Gastroesophageal sphincter (tissue), 4 donors: ENCODE data around the gene BATF. TPM values are rescaled to one million over a fixed set of nuclear protein-coding genes. Genes with fewer than 3 reads are reported as not detected.

ENCODE experiments used
- ATAC-seq: fragments of 150-250 bp; one replicate; pipeline ENCODE4 v1.9.1; 2016; ENCODE audit warnings: mild to moderate bottlenecking, moderate library complexity
- H3K27ac ChIP-seq, 4 donors: fragments of 200-600 bp; sonication (generic) in 3 of 4; 1 replicate in 3 of 4; 2 replicates in 1 of 4; pipeline ENCODE4 v1.5.1; 2016 to 2019
- H3K27me3 ChIP-seq: fragments of 200-600 bp; sonication (generic); one replicate; pipeline ENCODE4 v1.5.1; 2019
- H3K36me3 ChIP-seq, 2 donors: fragments of 200-600 bp; sonication (generic); one replicate each; pipeline ENCODE4 v1.5.1; 2019; ENCODE audit warnings: control low read depth in 1 of 2
- H3K4me1 ChIP-seq, 3 donors: fragments of 200-600 bp; sonication (generic); 1 replicate in 2 of 3; 2 replicates in 1 of 3; pipeline ENCODE4 v1.5.1; 2016 to 2019; ENCODE audit warnings: control low read depth in 2 of 3
- H3K4me3 ChIP-seq, 2 donors: fragments of 200-600 bp; sonication (generic); one replicate each; pipeline ENCODE4 v1.5.1; 2019; ENCODE audit warnings: mild to moderate bottlenecking in 1 of 2, moderate library complexity in 1 of 2
- H3K9me3 ChIP-seq, 3 donors: fragments of 200-600 bp; sonication (generic); one replicate each; pipeline ENCODE4 v1.5.1; 2017 to 2019; ENCODE audit warnings: control low read depth in 2 of 3
- CTCF ChIP-seq, 4 experiments: fragments of 200-600 bp in 2 of 4; fragments of 450-650 bp in 2 of 4; sonication (generic) in 1 of 4; IDR thresholded peaks; one replicate each; pipeline ENCODE4 v1.5.1; 2017 to 2019; ENCODE audit warnings: antibody characterized with exemption in 4 of 4, mild to moderate bottlenecking in 2 of 4, moderate library complexity in 2 of 4
- EP300 ChIP-seq: sonication (generic); formaldehyde crosslinking; IDR thresholded peaks from one replicate; pipeline ENCODE4 v1.6.1; 2017; ENCODE audit warnings: antibody characterized with exemption, mild to moderate bottlenecking
- POLR2A ChIP-seq, 2 donors: fragments of 450-650 bp; IDR thresholded peaks; one replicate each; pipeline ENCODE4 v1.6.1; 2017; ENCODE audit warnings: antibody characterized with exemption in 2 of 2, mild to moderate bottlenecking in 2 of 2, moderate library complexity in 1 of 2
- POLR2AphosphoS5 ChIP-seq: sonication (generic); formaldehyde crosslinking; IDR thresholded peaks from one replicate; pipeline ENCODE4 v1.6.1; 2017; ENCODE audit warnings: antibody characterized with exemption
- WGBS, 2 donors: methylation state at CpG; one replicate each; pipeline ENCODE4 v1.1.5; 2018; ENCODE audit warnings: low coverage in 1 of 2; 5-methylcytosine and 5-hydroxymethylcytosine counted together
- total RNA-seq, 4 donors: library from RNA; depleted of rRNA; stranded (reverse); fragments of >200 nt; gene quantifications; one replicate each; pipeline ENCODE4 v1.1.0, GENCODE V29; 2016

The BATF gene
- total RNA-seq, 4 donors from 2014 or later = 2.6 to 16.8 (median 3.2) TPM

DNA sequence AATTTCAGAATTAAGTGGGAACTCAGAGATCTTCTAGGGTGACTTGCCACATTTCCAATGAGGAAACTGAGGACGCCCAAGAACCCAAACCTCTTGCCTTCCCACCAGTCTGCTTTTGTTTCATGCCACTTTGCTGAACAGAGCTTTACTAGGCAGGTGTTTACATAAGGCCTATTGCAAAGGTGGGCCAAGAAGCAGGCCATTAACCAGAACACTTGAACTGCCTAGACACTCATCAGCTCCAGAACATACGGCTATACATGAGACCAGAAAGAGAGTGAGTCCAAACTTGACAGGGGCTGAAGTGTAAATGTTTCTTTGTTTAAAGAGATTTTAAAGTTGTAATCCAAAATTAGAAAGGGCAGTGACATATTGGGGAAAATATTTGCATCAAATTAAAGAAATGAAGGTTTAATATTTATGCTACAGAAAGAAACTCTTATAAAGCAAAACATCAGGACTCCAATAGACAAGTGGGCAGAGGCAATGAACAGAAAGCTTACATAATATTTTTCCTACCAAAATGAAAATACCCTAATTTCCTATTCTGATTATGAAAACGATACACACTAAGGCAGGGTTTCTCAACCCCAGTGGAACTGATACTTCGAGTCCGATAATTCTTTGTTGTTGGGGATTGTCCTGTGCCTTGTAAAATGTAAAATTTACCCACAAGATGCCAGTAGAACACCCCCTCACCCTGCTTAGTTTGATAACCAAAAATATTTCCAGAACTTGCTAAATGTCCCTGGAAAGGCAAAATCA is 11.7 kb downstream of the BATF start:
- ATAC-seq = no peak
- TF ChIP-seq POLR2A (IDR thresholded peaks at IDR 0.05) (no peak), CTCF (IDR thresholded peaks at IDR 0.05) (no peak), POLR2AphosphoS5 (no peak), EP300 (no peak)

GRCh38 chr14:75535164-75535898 is 13.1 kb downstream of the BATF start:
- no peak for ATAC-seq
- Histone ChIP-seq H3K4me3 (no peak overlapping the region), H3K9me3 (no peaks in the 10 kb centered on the region), H3K36me3 (no peaks in the 10 kb centered on the region), H3K27me3 (no peaks in the 10 kb centered on the region), H3K27ac (peak overlapping the region in 1 of 4 donors; percentile 29), H3K4me1 (no peaks in the 10 kb centered on the region)
- WGBS, 2 donors = 67 to 77% methylated on average over 4 to 5 of the region's 5 CpGs
- TF ChIP-seq POLR2A (IDR thresholded peaks at IDR 0.05) (no peak), EP300 (no peak), CTCF (IDR thresholded peaks at IDR 0.05) (no peak), POLR2AphosphoS5 (no peak)

More for the DNA sequence above, 11.7 kb downstream of the BATF start:
- H3K27me3 ChIP-seq = no peaks in the 10 kb centered on the region
- no peaks in the 10 kb centered on the region for H3K4me1 ChIP-seq
- WGBS, 2 donors = 71 to 84% methylated on average over 4 of the region's 5 CpGs
- no peak overlapping the region for H3K27ac ChIP-seq
- H3K4me3 ChIP-seq = no peak overlapping the region
- H3K9me3 ChIP-seq = no peaks in the 10 kb centered on the region
- H3K36me3 ChIP-seq = no peaks in the 10 kb centered on the region

- TF ChIP-seq POLR2AphosphoS5 (no peak), EP300 (no peak), POLR2A (IDR thresholded peaks at IDR 0.05) (no peak)
- Histone ChIP-seq H3K4me1 (no peaks in the 10 kb centered on the region), H3K4me3 (no peak overlapping the region), H3K27me3 (no peaks in the 10 kb centered on the region), H3K27ac (peak overlapping the region in 1 of 4 donors; percentile 64), H3K36me3 (no peaks in the 10 kb centered on the region), H3K9me3 (no peaks in the 10 kb centered on the region)
- WGBS, 2 donors = 82 to 90% methylated on average over 3 to 4 of the region's 4 CpGs
- ATAC-seq = no peak
These were observed 14.8 kb downstream of the BATF start for GRCh38 chr14:75537071-75537470.

GRCh38 chr14:75539162-75539560 is 16.9 kb downstream of the BATF start:
- 33 to 87% methylated on average over 1 to 3 of the region's 5 CpGs for WGBS, 2 donors
- H3K27ac ChIP-seq = no peak overlapping the region
- no peaks in the 10 kb centered on the region for H3K36me3 ChIP-seq
- ATAC-seq = no peak
- H3K4me1 ChIP-seq = peaks cover 0 to 14% (median 4%) of the 10 kb centered on the region in 3 donors
- no peaks in the 10 kb centered on the region for H3K27me3 ChIP-seq
- H3K4me3 ChIP-seq = no peak overlapping the region
- TF ChIP-seq POLR2A (IDR thresholded peaks at IDR 0.05) = no peak
- TF ChIP-seq CTCF (IDR thresholded peaks at IDR 0.05) = no peak
- no peak for TF ChIP-seq EP300
- no peak for TF ChIP-seq POLR2AphosphoS5
- H3K9me3 ChIP-seq = no peaks in the 10 kb centered on the region

DNA sequence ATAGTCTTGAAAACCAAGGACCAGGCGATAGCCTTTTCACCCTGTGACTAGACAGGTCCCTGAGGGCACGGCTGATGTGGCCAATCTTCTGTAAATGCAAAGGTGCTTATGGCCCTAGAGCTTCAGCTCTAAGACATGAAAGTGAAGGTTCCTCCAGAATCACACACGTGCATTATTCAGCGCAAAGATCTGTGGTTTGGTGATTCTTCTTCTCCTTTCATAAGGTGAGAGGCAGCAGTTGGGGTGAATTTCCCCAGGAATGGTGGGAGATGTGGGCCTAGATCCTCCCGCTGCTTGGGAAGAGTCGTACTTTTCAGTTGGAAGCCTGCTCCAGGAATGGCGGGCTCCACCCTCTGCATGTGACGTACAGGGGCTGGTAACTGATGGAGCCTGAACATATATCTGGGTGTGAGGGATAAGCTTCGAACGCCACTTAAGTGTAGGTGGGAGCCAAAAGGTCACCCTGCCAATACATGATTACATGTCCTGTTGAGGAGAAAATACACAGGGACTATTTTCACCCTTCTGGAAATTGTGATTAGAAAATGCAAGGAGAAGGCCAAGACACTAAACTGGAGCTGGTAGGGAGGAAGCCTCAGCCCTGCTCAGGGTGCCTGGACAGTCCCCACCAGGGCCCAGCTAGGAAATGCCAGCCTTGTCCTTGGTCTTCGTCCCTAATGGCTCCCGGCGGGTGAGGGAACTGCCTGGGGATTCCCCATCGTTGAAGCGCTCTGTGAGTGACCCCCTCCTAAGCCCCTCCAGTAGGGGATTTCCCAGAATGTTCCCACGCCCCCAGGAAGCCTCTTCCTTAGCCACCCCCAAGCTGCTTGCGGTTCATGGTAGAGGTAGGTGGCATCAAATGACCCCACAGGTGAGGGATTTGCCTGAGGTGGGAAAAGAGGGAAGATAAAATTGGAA is 17.6 kb downstream of the BATF start:
- WGBS, 2 donors = 68 to 100% methylated on average over 1 to 9 of the region's 17 CpGs
- ATAC-seq = no peak
- Histone ChIP-seq H3K4me3 (no peak overlapping the region), H3K4me1 (peaks cover 0 to 14% (median 4%) of the 10 kb centered on the region in 3 donors), H3K27me3 (no peaks in the 10 kb centered on the region), H3K27ac (no peak overlapping the region), H3K36me3 (no peaks in the 10 kb centered on the region), H3K9me3 (no peaks in the 10 kb centered on the region)
- TF ChIP-seq POLR2AphosphoS5 (no peak), POLR2A (IDR thresholded peaks at IDR 0.05) (no peak), CTCF (IDR thresholded peaks at IDR 0.05) (no peak), EP300 (no peak)
